GM23338 (cell line): ENCODE measurements around the gene AIRE. TPM values are rescaled to one million over a fixed set of nuclear protein-coding genes. Genes with fewer than 3 reads are reported as not detected.

Source experiments
- ATAC-seq: fragments of 200-7000 bp; cut with Tn5 transposase; 3 replicates; pipeline ENCODE4 v1.9.1; 2020
- DNase-seq: peaks from one replicate; pipeline ENCODE4 v3.0.0-alpha.2; 2015; ENCODE audit warnings: low spot score
- H2AFZ ChIP-seq: fragments of 200-600 bp; sonication (generic); 2 replicates; pipeline ENCODE4 v1.8.0; 2016; ENCODE audit warnings: antibody characterized with exemption, mild to moderate bottlenecking, moderate library complexity
- H3F3A ChIP-seq: fragments of 200-600 bp; sonication (generic); replicated peaks from 2 replicates; pipeline ENCODE4 v1.8.0; 2017; ENCODE audit warnings: antibody characterized with exemption, mixed run types, low read depth
- H3K27ac ChIP-seq: fragments of 200-600 bp; sonication (generic); 2 replicates; pipeline ENCODE4 v1.6.1; 2016; ENCODE audit warnings: low read depth
- H3K27me3 ChIP-seq: fragments of 200-600 bp; sonication (generic); 2 replicates; pipeline ENCODE4 v1.8.0; 2016; ENCODE audit warnings: mild to moderate bottlenecking, mixed run types, moderate library complexity; ENCODE audit not compliant: insufficient read depth
- H3K36me3 ChIP-seq: fragments of 200-600 bp; sonication (generic); 2 replicates; pipeline ENCODE4 v1.8.0; 2016; ENCODE audit warnings: mild to moderate bottlenecking; ENCODE audit not compliant: insufficient read depth
- H3K4me1 ChIP-seq: fragments of 200-600 bp; sonication (generic); 2 replicates; pipeline ENCODE4 v1.8.0; 2016; ENCODE audit warnings: mild to moderate bottlenecking, moderate library complexity; ENCODE audit not compliant: insufficient read depth
- H3K4me2 ChIP-seq: fragments of 200-600 bp; sonication (generic); 2 replicates; pipeline ENCODE4 v1.7.1; 2017; ENCODE audit warnings: mixed run types
- H3K4me3 ChIP-seq: fragments of 200-600 bp; sonication (generic); 2 replicates; pipeline ENCODE4 v1.6.1; 2016; ENCODE audit warnings: mixed run types
- H3K79me2 ChIP-seq: fragments of 200-600 bp; sonication (generic); replicated peaks from 2 replicates; pipeline ENCODE4 v1.8.0; 2017; ENCODE audit warnings: mild to moderate bottlenecking; ENCODE audit not compliant: insufficient read depth
- H3K9me2 ChIP-seq: fragments of 200-600 bp; sonication (generic); 2 replicates; pipeline ENCODE4 v1.8.0; 2017; ENCODE audit not compliant: insufficient read depth
- H4K20me1 ChIP-seq: fragments of 200-600 bp; sonication (generic); replicated peaks from 2 replicates; pipeline ENCODE4 v1.8.0; 2017; ENCODE audit warnings: mild to moderate bottlenecking; ENCODE audit not compliant: insufficient read depth
- H3K27ac Mint-ChIP-seq: 2 replicates; pipeline ENCODE4 v1.8.0; 2020; ENCODE audit warnings: inconsistent platforms, mild to moderate bottlenecking, moderate library complexity, mixed read lengths
- H3K27me3 Mint-ChIP-seq: 3 replicates; pipeline ENCODE4 v1.8.0; 2022; ENCODE audit warnings: low read depth, mild to moderate bottlenecking, moderate library complexity, mixed read lengths, inconsistent platforms; ENCODE audit not compliant: insufficient read depth, poor library complexity
- H3K36me3 Mint-ChIP-seq: 3 replicates; pipeline ENCODE4 v1.8.0; 2021; ENCODE audit warnings: low read depth, mild to moderate bottlenecking, inconsistent platforms, moderate library complexity, mixed read lengths
- H3K4me1 Mint-ChIP-seq: 3 replicates; pipeline ENCODE4 v1.8.0; 2020; ENCODE audit warnings: mild to moderate bottlenecking, inconsistent platforms, mixed read lengths
- H3K4me3 Mint-ChIP-seq: 3 replicates; pipeline ENCODE4 v1.8.0; 2021; ENCODE audit warnings: moderate library complexity, mild to moderate bottlenecking, inconsistent platforms, mixed read lengths
- H3K9me3 Mint-ChIP-seq: 3 replicates; pipeline ENCODE4 v1.8.0; 2020; ENCODE audit warnings: moderate library complexity, mild to moderate bottlenecking, inconsistent platforms, mixed read lengths
- CREB1 ChIP-seq: fragments of 250-450 bp; sonication (Bioruptor Pico); IDR thresholded peaks from 2 replicates; pipeline ENCODE4 v1.5.0; 2020; ENCODE audit warnings: low read depth, mild to moderate bottlenecking, moderate library complexity
- CTCF ChIP-seq, 2 experiments: fragments of 200-600 bp in 1 of 2; sonication (generic) in 1 of 2; conservative IDR thresholded peaks; 2 replicates each; pipeline versions ENCODE4 v1.5.1 to v1.6.1; 2016 to 2017; ENCODE audit warnings: antibody characterized with exemption in 2 of 2, low read depth in 2 of 2, mild to moderate bottlenecking in 2 of 2, moderate library complexity in 1 of 2
- EZH2 ChIP-seq: fragments of 200-600 bp; sonication (generic); IDR thresholded peaks from one replicate; pipeline ENCODE4 v1.8.0; 2017; ENCODE audit warnings: antibody characterized with exemption, mild to moderate bottlenecking, low read depth; ENCODE audit not compliant: unreplicated experiment
- EZH2phosphoT487 ChIP-seq: fragments of 200-600 bp; sonication (generic); IDR thresholded peaks from one replicate; pipeline ENCODE4 v1.8.1; 2018; ENCODE audit warnings: antibody characterized with exemption; ENCODE audit not compliant: unreplicated experiment
- JUNB ChIP-seq: IDR thresholded peaks from one replicate; pipeline ENCODE4 v1.6.1; 2016; ENCODE audit warnings: antibody characterized with exemption; ENCODE audit not compliant: unreplicated experiment
- NANOG ChIP-seq: IDR thresholded peaks from 2 replicates; pipeline ENCODE4 v1.6.1; 2016; ENCODE audit warnings: antibody characterized with exemption, borderline replicate concordance
- POLR2AphosphoS5 ChIP-seq: IDR thresholded peaks from 2 replicates; pipeline ENCODE4 v1.6.1; 2016; ENCODE audit warnings: antibody characterized with exemption, low read depth
- REST ChIP-seq: IDR thresholded peaks from one replicate; pipeline ENCODE4 v1.6.1; 2018; ENCODE audit warnings: antibody characterized with exemption; ENCODE audit not compliant: unreplicated experiment
- STAT1 ChIP-seq: IDR thresholded peaks from one replicate; pipeline ENCODE4 v1.6.1; 2016; ENCODE audit warnings: antibody characterized with exemption; ENCODE audit not compliant: unreplicated experiment
- ZNF114 ChIP-seq: fragments of 250-450 bp; sonication (Bioruptor Pico); IDR thresholded peaks from 2 replicates; pipeline ENCODE4 v1.5.0; 2020; ENCODE audit warnings: mild to moderate bottlenecking, moderate library complexity
- ZNF331 ChIP-seq: fragments of 250-450 bp; sonication (Bioruptor Pico); IDR thresholded peaks from 2 replicates; pipeline ENCODE4 v1.5.0; 2020; ENCODE audit warnings: low read depth, mild to moderate bottlenecking, moderate library complexity
- polyA plus RNA-seq: library from polyadenylated mRNA; unstranded; fragments of >200 nt; fragmentation: Nextera tagmentation; extraction: Ambion mirVana; gene quantifications from 2 replicates; pipeline ENCODE4 v1.2.1, GENCODE V29; 2016
- total RNA-seq: library from RNA; depleted of rRNA; stranded (reverse); fragments of >200 nt; shearing (Covaris generic); gene quantifications from 2 replicates; pipeline ENCODE4 v1.2.3, GENCODE V29; 2014
- TF ChIP-seq, protein P1 (sequence below): fragments of 250-450 bp; sonication (Bioruptor Pico); IDR thresholded peaks from 2 replicates; pipeline ENCODE4 v1.5.0; 2020; ENCODE audit warnings: mild to moderate bottlenecking, moderate library complexity

AIRE gene
- total and polyA plus RNA-seq, 2 experiments from 2014 or later, result 0.10 TPM; not detected in 1

- no peaks in the 10 kb centered on the region for H4K20me1 ChIP-seq
- no peaks in the 10 kb centered on the region for H3K79me2 ChIP-seq
- H3K4me1 ChIP-seq, result no peaks in the 10 kb centered on the region
- no peak overlapping the region; the same call in 2 of the 3 replicates for H3K4me3 Mint-ChIP-seq
- H3K36me3 ChIP-seq, result no peaks in the 10 kb centered on the region
- peak; percentile 3; the same call in 2 of the 3 replicates for ATAC-seq
- peaks cover 5% of the 10 kb centered on the region for H3K27me3 Mint-ChIP-seq
- no peaks in the 10 kb centered on the region; the same call in 2 of the 3 replicates for H3K36me3 Mint-ChIP-seq
- no peak for DNase-seq
- no peak overlapping the region for H3K27ac ChIP-seq
- H3K4me2 ChIP-seq, result no peak overlapping the region
- no peaks in the 10 kb centered on the region for H3K27me3 ChIP-seq
- TF ChIP-seq, protein P1, sequence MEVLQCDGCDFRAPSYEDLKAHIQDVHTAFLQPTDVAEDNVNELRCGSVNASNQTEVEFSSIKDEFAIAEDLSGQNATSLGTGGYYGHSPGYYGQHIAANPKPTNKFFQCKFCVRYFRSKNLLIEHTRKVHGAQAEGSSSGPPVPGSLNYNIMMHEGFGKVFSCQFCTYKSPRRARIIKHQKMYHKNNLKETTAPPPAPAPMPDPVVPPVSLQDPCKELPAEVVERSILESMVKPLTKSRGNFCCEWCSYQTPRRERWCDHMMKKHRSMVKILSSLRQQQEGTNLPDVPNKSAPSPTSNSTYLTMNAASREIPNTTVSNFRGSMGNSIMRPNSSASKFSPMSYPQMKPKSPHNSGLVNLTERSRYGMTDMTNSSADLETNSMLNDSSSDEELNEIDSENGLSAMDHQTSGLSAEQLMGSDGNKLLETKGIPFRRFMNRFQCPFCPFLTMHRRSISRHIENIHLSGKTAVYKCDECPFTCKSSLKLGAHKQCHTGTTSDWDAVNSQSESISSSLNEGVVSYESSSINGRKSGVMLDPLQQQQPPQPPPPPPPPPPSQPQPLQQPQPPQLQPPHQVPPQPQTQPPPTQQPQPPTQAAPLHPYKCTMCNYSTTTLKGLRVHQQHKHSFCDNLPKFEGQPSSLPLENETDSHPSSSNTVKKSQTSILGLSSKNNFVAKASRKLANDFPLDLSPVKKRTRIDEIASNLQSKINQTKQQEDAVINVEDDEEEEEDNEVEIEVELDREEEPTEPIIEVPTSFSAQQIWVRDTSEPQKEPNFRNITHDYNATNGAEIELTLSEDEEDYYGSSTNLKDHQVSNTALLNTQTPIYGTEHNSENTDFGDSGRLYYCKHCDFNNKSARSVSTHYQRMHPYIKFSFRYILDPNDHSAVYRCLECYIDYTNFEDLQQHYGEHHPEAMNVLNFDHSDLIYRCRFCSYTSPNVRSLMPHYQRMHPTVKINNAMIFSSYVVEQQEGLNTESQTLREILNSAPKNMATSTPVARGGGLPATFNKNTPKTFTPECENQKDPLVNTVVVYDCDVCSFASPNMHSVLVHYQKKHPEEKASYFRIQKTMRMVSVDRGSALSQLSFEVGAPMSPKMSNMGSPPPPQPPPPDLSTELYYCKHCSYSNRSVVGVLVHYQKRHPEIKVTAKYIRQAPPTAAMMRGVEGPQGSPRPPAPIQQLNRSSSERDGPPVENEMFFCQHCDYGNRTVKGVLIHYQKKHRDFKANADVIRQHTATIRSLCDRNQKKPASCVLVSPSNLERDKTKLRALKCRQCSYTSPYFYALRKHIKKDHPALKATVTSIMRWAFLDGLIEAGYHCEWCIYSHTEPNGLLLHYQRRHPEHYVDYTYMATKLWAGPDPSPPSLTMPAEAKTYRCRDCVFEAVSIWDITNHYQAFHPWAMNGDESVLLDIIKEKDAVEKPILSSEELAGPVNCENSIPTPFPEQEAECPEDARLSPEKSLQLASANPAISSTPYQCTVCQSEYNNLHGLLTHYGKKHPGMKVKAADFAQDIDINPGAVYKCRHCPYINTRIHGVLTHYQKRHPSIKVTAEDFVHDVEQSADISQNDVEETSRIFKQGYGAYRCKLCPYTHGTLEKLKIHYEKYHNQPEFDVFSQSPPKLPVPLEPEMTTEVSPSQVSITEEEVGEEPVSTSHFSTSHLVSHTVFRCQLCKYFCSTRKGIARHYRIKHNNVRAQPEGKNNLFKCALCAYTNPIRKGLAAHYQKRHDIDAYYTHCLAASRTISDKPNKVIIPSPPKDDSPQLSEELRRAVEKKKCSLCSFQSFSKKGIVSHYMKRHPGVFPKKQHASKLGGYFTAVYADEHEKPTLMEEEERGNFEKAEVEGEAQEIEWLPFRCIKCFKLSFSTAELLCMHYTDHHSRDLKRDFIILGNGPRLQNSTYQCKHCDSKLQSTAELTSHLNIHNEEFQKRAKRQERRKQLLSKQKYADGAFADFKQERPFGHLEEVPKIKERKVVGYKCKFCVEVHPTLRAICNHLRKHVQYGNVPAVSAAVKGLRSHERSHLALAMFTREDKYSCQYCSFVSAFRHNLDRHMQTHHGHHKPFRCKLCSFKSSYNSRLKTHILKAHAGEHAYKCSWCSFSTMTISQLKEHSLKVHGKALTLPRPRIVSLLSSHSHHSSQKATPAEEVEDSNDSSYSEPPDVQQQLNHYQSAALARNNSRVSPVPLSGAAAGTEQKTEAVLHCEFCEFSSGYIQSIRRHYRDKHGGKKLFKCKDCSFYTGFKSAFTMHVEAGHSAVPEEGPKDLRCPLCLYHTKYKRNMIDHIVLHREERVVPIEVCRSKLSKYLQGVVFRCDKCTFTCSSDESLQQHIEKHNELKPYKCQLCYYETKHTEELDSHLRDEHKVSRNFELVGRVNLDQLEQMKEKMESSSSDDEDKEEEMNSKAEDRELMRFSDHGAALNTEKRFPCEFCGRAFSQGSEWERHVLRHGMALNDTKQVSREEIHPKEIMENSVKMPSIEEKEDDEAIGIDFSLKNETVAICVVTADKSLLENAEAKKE (CRISPR knock-in tag), result no peak
- no peak for TF ChIP-seq JUNB
- no peak for TF ChIP-seq POLR2AphosphoS5
- no peak for TF ChIP-seq CTCF (conservative IDR thresholded peaks at IDR 0.05; ENCODE audit: low read depth in 2 of 2)
- no peak for TF ChIP-seq EZH2phosphoT487
- TF ChIP-seq ZNF114, result no peak
- TF ChIP-seq STAT1, result no peak
- TF ChIP-seq ZNF331 (CRISPR knock-in tag), result no peak
- no peak for TF ChIP-seq REST
- no peak for TF ChIP-seq NANOG
- no peak for TF ChIP-seq CREB1 (CRISPR knock-in tag)
- no peak for TF ChIP-seq EZH2
- H3K4me3 ChIP-seq, result no peak overlapping the region
- no peak overlapping the region for H3K27ac Mint-ChIP-seq
- no peaks in the 10 kb centered on the region for H3K4me1 Mint-ChIP-seq
- no peaks in the 10 kb centered on the region for H3F3A ChIP-seq
- H2AFZ ChIP-seq, result no peak overlapping the region
- no peaks in the 10 kb centered on the region for H3K9me2 ChIP-seq
- no peaks in the 10 kb centered on the region for H3K9me3 Mint-ChIP-seq
Measured at GRCh38 chr21:44329971-44330681, 44.5 kb downstream of the AIRE start.
